GM21529 (cell line): ENCODE data around the gene DAPL1.

Experiments
- ATAC-seq: cut with Tn5 transposase; IDR thresholded peaks from one replicate; pipeline ENCODE4 v1.9.1; 2021; ENCODE audit not compliant: unreplicated experiment

The DAPL1 gene

GRCh38 chr2:158776231-158776630 is 18.9 kb upstream of the DAPL1 start:
- ATAC-seq = no peak

GRCh38 chr2:158777077-158777476 is 18.0 kb upstream of the DAPL1 start:
- ATAC-seq = no peak

- no peak for ATAC-seq
Measured at GRCh38 chr2:158778243-158778642, 16.9 kb upstream of the DAPL1 start.

- no peak for ATAC-seq
Measured at GRCh38 chr2:158779621-158780020, 15.5 kb upstream of the DAPL1 start.

DNA sequence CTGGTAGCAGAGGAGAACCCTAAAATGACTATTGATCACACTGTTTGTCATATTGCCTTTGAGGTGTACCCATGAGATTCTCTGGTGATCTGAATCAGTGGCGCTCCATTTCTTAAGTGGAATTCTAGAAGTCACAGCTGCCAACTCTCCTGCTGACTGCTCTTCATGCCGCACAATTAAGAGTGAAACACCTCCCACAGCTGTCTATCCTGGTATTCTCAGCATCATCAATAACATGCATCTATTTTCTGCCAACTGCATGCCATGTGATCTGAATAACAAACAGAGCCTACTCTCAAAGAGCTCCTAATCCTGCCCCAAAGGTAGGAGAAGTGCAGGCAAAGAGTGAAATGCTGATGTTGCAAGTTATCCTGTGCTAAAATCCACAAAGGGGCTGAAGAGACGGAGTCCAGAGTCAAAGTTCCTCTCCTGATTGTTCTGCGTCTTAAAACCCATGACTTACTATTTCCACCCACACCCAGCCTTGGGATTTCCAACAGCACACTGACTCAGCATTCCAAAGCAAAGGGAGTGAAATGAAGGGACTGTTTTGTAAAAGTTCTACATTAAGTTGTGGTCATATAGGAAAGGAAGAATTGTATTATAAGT is 13.7 kb upstream of the DAPL1 start:
- no peak for ATAC-seq

GRCh38 chr2:158782136-158782535 is 13.0 kb upstream of the DAPL1 start:
- ATAC-seq = no peak

DNA sequence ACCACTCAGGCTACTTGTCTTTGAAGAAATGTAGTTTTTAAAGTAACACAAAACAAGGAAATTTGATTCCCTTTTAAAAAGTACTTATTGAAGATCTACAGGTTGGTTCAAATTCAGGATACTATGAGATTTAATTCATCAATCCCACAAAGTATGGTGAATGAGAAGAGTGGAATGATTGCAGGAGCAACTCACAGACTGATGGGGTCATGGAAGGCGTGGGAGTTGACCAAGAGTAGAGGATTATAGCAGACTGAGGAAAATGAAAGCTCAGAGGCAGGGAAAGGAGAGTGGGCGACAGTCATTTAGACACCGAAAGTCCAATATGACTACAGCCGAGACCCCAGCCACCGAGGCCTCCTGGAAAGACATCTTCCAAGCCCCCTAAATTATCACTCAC is 12.5 kb upstream of the DAPL1 start:
- no peak for ATAC-seq

GRCh38 chr2:158783923-158784322 is 11.2 kb upstream of the DAPL1 start:
- no peak for ATAC-seq

DNA sequence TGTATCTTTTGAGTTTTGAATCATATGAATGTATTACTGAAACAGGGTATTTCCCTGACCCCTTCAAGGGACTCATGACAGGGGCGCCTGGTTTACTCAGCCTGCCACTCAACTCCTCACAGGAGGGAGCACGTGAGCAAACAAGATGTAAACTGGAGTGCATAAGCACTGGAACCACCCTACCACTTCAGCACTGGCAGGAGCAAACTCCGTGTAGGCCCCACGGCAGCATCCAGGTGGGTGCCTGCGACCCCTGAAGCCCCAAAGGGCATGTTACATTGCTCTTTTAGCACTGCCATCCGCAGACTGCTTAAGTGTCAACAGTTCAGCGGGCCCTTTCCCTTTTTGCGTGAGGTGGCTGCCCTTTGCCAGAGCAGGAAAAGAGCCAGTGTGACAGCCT is 8.2 kb upstream of the DAPL1 start:
- no peak for ATAC-seq

- no peak for ATAC-seq
Measured at GRCh38 chr2:158788951-158789350, 6.2 kb upstream of the DAPL1 start.

GRCh38 chr2:158796652-158797051 is 1.5 kb downstream of the DAPL1 start:
- ATAC-seq = no peak

DNA sequence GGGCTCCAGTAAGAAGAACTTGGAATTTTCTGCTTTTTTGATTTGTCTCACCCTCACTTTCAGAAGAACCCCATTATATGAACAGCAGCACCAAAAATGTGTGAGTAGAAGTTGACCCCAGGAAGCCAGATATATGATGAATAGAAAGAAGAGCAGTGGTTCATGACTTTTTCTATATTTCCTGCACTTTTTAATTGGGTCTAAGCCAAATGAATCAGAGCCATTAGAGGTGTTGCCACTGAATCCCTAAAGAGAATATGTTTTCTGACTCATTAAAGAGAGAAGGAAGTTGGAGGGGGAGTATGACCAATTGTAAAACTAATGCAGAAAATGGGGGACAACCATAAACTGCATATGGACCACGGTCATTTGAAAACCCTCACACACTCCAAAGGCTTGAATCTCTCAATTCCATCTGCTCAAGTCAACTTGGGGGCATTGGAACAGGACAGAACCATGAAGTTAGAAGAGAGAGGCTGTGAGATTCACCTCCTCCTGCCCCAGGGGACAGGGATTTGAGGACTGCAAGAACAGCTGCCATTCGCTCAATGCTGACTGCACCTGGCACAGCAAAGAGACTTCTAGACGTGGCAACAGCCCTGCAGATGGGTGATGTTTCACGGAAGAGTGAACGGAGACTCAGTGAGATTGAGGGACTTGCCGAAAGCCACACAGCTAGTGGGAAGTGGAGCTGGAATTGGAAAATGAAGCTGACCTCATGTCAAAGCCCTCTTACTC is 3.0 kb downstream of the DAPL1 start:
- ATAC-seq = no peak

- no peak for ATAC-seq
Measured at GRCh38 chr2:158799181-158799580, 4.1 kb downstream of the DAPL1 start.

DNA sequence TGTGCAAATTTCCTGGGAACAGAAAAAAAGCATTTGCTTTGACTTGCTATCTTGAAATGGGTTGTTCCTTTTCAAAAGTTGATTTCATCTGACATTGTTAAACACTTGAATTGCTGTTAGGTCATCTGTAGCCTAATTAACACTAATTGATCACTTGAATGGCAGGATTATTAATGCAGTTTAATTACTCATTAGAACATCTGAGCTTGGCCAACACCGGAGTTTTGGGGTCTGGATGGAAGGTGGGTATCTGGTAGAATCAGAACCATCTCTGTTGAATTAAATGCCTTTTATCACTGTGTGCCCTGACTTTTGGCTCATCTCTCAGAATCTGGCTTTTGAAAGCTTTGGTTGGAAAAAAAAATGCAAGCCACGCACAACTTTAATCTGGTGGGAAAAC is 8.4 kb downstream of the DAPL1 start:
- no peak for ATAC-seq

- ATAC-seq = no peak
Measured at GRCh38 chr2:158805255-158805654, 10.1 kb downstream of the DAPL1 start.

GRCh38 chr2:158805936-158806335 is 10.8 kb downstream of the DAPL1 start:
- no peak for ATAC-seq

DNA sequence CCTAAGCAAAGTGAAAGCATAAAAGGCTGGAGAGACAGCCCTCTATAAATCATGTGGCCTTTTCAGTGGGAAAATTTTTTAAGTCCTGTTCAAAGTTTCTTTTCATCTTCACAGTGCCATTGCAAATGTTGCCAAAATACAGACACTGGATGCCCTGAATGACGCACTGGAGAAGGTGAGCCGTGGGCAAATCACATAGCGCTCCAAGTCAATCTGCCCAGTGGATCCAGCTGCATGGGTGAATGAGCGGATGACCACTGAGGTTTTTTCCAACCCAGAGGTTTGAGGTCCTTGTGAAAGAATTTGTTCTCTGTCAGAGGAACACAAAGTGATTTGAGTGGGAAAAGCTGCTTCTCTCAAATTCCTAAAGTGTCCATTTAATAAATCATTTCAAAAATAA is 11.8 kb downstream of the DAPL1 start:
- no peak for ATAC-seq

- no peak for ATAC-seq
Measured at GRCh38 chr2:158808426-158808825, 13.3 kb downstream of the DAPL1 start.

- ATAC-seq = no peak
Measured at GRCh38 chr2:158809816-158810215, 14.7 kb downstream of the DAPL1 start.

DNA sequence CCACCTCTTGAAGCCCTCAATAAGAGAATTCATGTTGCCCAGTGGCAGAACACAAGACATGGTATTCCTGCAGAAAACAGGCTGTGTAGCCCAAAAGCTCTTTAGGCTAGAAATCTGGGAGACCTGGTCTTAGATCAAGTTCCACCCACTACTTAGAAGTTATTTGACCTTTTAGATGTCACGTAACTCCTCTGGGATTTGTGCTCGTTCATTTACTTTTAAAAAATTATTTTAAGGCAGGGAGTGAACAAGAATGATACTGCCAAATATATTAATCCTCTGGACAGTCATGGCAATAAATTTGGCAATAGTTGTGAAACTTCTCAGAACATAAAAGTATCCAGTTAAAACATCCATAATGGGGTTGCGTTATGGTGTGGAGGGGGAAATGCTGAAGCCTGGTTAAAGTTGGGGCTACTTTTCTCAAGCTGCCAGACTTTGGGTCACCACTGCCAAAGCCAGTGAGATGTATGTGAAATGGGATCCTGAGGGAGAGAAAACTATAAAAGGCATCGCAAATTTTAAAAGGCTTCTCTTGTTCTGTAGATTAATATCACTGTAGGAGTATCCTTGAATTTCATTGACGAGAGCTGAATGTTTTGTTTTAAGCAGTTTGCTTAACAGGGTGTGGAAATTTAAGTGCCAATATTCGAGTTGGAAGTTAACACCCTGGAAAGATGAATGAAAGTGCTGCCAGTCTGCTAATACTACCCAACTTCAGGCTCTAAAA is 15.8 kb downstream of the DAPL1 start:
- no peak for ATAC-seq

GRCh38 chr2:158815166-158815565 is 20.0 kb downstream of the DAPL1 start:
- no peak for ATAC-seq

GRCh38 chr2:158815658-158816057 is 20.5 kb downstream of the DAPL1 start:
- no peak for ATAC-seq
